ENCODE results near the gene SNRNP25. TPM values are rescaled to one million over a fixed set of nuclear protein-coding genes. Genes with fewer than 3 reads are reported as not detected.
A peak's percentile ranks its signal among the peaks of the same experiment; 100 is the strongest.
"Not testable (repeated sequence)": the region's sequence is repeated elsewhere in the genome, so short reads cannot be mapped to it uniquely, and the experiment has no call there.

The SNRNP25 gene
- total and polyA plus RNA-seq, 5 donors from 2014 or later = 9.4 to 29.1 (median 19.3) TPM

- no peak overlapping the region for H3K4me3 ChIP-seq (ENCODE audit: low read depth, low read length)
- no peak overlapping the region for H3K27ac ChIP-seq (ENCODE audit: insufficient read depth, low read length, poor library complexity, severe bottlenecking)
- Mint-ChIP-seq H3K4me1 (peaks cover 14 to 30% (median 22%) of the 10 kb centered on the region in 4 donors), H3K27ac (peak overlapping the region in 1 of 3 donors; percentile 9), H3K9me3 (no peaks in the 10 kb centered on the region), H3K27me3 (no peaks in the 10 kb centered on the region), H3K36me3 (peaks cover 42% of the 10 kb centered on the region), H3K4me3 (no peak overlapping the region)
- H3K9me3 ChIP-seq (ENCODE audit: control insufficient read depth in 2 of 2, low read length in 2 of 2) = no peaks in the 10 kb centered on the region
- DNase-seq (no peak), ATAC-seq (ENCODE audit: low read depth in 2 of 2) (no peak)
- H3K27me3 ChIP-seq (ENCODE audit: control insufficient read depth, insufficient read depth, low read length) = no peaks in the 10 kb centered on the region
- peaks cover 2% of the 10 kb centered on the region for H3K4me1 ChIP-seq (ENCODE audit: control insufficient read depth, insufficient read depth, low read length, poor library complexity, severe bottlenecking)
- H3K36me3 ChIP-seq (ENCODE audit: control insufficient read depth, insufficient read depth, low read length) = peaks cover 52% of the 10 kb centered on the region
These were observed 9.0 kb upstream of the SNRNP25 start for GRCh38 chr16:44655-45054.

- H3K36me3 ChIP-seq (ENCODE audit: control insufficient read depth, insufficient read depth, low read length) = peaks cover 58% of the 10 kb centered on the region
These were observed 8.2 kb upstream of the SNRNP25 start for GRCh38 chr16:45454-45853.

DNA sequence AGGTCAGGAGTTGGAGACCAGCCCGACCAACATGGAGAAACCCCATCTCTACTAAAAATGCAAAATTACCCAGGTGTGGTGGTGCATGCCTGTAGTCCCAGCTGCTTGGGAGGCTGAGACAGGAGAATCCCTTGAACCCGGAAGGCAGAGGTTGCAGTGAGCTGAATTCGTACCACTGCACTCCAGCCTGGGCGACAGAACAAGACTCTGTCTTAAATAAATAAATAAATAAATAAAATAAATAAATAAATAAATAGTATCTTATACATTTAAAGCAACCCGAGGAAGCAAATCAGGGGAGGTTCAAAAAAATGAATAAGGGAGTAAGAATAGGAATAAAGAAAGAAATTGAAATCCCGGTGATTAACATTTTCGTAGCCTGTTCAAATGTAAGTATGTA lies 7.1 kb upstream of the SNRNP25 start:
- not testable (repeated sequence) for H3K9me3 Mint-ChIP-seq; H3K27me3 ChIP-seq (ENCODE audit: control insufficient read depth, insufficient read depth, low read length); H3K27ac ChIP-seq (ENCODE audit: insufficient read depth, low read length, poor library complexity, severe bottlenecking); ATAC-seq (ENCODE audit: low read depth in 2 of 2); H3K27me3 Mint-ChIP-seq; H3K4me3 Mint-ChIP-seq; H3K4me1 ChIP-seq (ENCODE audit: control insufficient read depth, insufficient read depth, low read length, poor library complexity, severe bottlenecking); H3K9me3 ChIP-seq (ENCODE audit: control insufficient read depth in 2 of 2, low read length in 2 of 2); H3K4me3 ChIP-seq (ENCODE audit: low read depth, low read length); H3K27ac Mint-ChIP-seq; DNase-seq
- peaks cover 56% of the 10 kb centered on the region for H3K36me3 Mint-ChIP-seq
- H3K36me3 ChIP-seq (ENCODE audit: control insufficient read depth, insufficient read depth, low read length) = peaks cover 63% of the 10 kb centered on the region
- H3K4me1 Mint-ChIP-seq = peaks cover 21 to 40% (median 33%) of the 10 kb centered on the region in 4 donors

More at GRCh38 chr16:45454-45853, 8.2 kb upstream of the SNRNP25 start:
- Histone ChIP-seq H3K9me3 (ENCODE audit: control insufficient read depth in 2 of 2, low read length in 2 of 2) (no peaks in the 10 kb centered on the region), H3K27ac (ENCODE audit: insufficient read depth, low read length, poor library complexity, severe bottlenecking) (no peak overlapping the region), H3K27me3 (ENCODE audit: control insufficient read depth, insufficient read depth, low read length) (no peaks in the 10 kb centered on the region), H3K4me1 (ENCODE audit: control insufficient read depth, insufficient read depth, low read length, poor library complexity, severe bottlenecking) (no peaks in the 10 kb centered on the region), H3K4me3 (ENCODE audit: low read depth, low read length) (no peak overlapping the region)
- H3K36me3 Mint-ChIP-seq = peaks cover 46% of the 10 kb centered on the region
- DNase-seq = no peak
- no peaks in the 10 kb centered on the region for H3K27me3 Mint-ChIP-seq
- no peak for ATAC-seq (ENCODE audit: low read depth in 2 of 2)
- no peak overlapping the region for H3K4me3 Mint-ChIP-seq
- no peak overlapping the region for H3K27ac Mint-ChIP-seq
- no peaks in the 10 kb centered on the region for H3K9me3 Mint-ChIP-seq
- peaks cover 14 to 30% (median 24%) of the 10 kb centered on the region in 4 donors for H3K4me1 Mint-ChIP-seq

- H3K4me1 Mint-ChIP-seq = peaks cover 16 to 41% (median 28%) of the 10 kb centered on the region in 4 donors
- no peaks in the 10 kb centered on the region for H3K9me3 Mint-ChIP-seq
- DNase-seq (no peak), ATAC-seq (ENCODE audit: low read depth in 2 of 2) (no peak)
- Histone ChIP-seq H3K4me1 (ENCODE audit: control insufficient read depth, insufficient read depth, low read length, poor library complexity, severe bottlenecking) (peaks cover 13% of the 10 kb centered on the region), H3K9me3 (ENCODE audit: control insufficient read depth in 2 of 2, low read length in 2 of 2) (no peaks in the 10 kb centered on the region), H3K36me3 (ENCODE audit: control insufficient read depth, insufficient read depth, low read length) (peaks cover 59% of the 10 kb centered on the region), H3K27ac (ENCODE audit: insufficient read depth, low read length, poor library complexity, severe bottlenecking) (no peak overlapping the region), H3K27me3 (ENCODE audit: control insufficient read depth, insufficient read depth, low read length) (no peaks in the 10 kb centered on the region), H3K4me3 (ENCODE audit: low read depth, low read length) (no peak overlapping the region)
- H3K4me3 Mint-ChIP-seq = no peak overlapping the region
- peak overlapping the region in 1 of 3 donors; percentile 61 for H3K27ac Mint-ChIP-seq
- no peaks in the 10 kb centered on the region for H3K27me3 Mint-ChIP-seq
- H3K36me3 Mint-ChIP-seq = peaks cover 50% of the 10 kb centered on the region
These were observed 6.4 kb upstream of the SNRNP25 start for GRCh38 chr16:47234-47633.

- no peaks in the 10 kb centered on the region for H3K27me3 Mint-ChIP-seq
- Histone ChIP-seq H3K4me3 (ENCODE audit: low read depth, low read length) (peak overlapping the region; percentile 41), H3K27ac (ENCODE audit: insufficient read depth, low read length, poor library complexity, severe bottlenecking) (no peak overlapping the region), H3K36me3 (ENCODE audit: control insufficient read depth, insufficient read depth, low read length) (peaks cover 32% of the 10 kb centered on the region), H3K4me1 (ENCODE audit: control insufficient read depth, insufficient read depth, low read length, poor library complexity, severe bottlenecking) (peaks cover 27% of the 10 kb centered on the region), H3K27me3 (ENCODE audit: control insufficient read depth, insufficient read depth, low read length) (no peaks in the 10 kb centered on the region), H3K9me3 (ENCODE audit: control insufficient read depth in 2 of 2, low read length in 2 of 2) (no peaks in the 10 kb centered on the region)
- peaks cover 24% of the 10 kb centered on the region for H3K36me3 Mint-ChIP-seq
- peaks cover 12 to 48% (median 28%) of the 10 kb centered on the region in 4 donors for H3K4me1 Mint-ChIP-seq
- DNase-seq = no peak
- no peaks in the 10 kb centered on the region for H3K9me3 Mint-ChIP-seq
- ATAC-seq (ENCODE audit: low read depth in 2 of 2) = no peak
- peak overlapping the region in 1 of 3 donors; percentile 20 for H3K27ac Mint-ChIP-seq
- peak overlapping the region; percentile 66 to 95 (median 80) for H3K4me3 Mint-ChIP-seq
These were observed 2.6 kb upstream of the SNRNP25 start for GRCh38 chr16:50769-51591.

- H3K36me3 ChIP-seq (ENCODE audit: control insufficient read depth, insufficient read depth, low read length) = peaks cover 19% of the 10 kb centered on the region
- Mint-ChIP-seq H3K4me3 (peak overlapping the region; percentile 95 to 99 (median 99)), H3K36me3 (peaks cover 18% of the 10 kb centered on the region), H3K4me1 (peaks cover 12 to 39% (median 24%) of the 10 kb centered on the region in 4 donors), H3K27me3 (no peaks in the 10 kb centered on the region), H3K27ac (peak overlapping the region in 2 of 3 donors; percentile 92 to 96), H3K9me3 (no peaks in the 10 kb centered on the region)
- DNase-seq (no peak), ATAC-seq (ENCODE audit: low read depth in 2 of 2) (no peak)
- no peaks in the 10 kb centered on the region for H3K27me3 ChIP-seq (ENCODE audit: control insufficient read depth, insufficient read depth, low read length)
- peak overlapping the region; percentile 61 for H3K4me3 ChIP-seq (ENCODE audit: low read depth, low read length)
- H3K9me3 ChIP-seq (ENCODE audit: control insufficient read depth in 2 of 2, low read length in 2 of 2) = no peaks in the 10 kb centered on the region
- H3K27ac ChIP-seq (ENCODE audit: insufficient read depth, low read length, poor library complexity, severe bottlenecking) = peak overlapping the region; percentile 57
- H3K4me1 ChIP-seq (ENCODE audit: control insufficient read depth, insufficient read depth, low read length, poor library complexity, severe bottlenecking) = peaks cover 27% of the 10 kb centered on the region
These were observed 581 bp downstream of the SNRNP25 start for GRCh38 chr16:54237-54581.

- no peaks in the 10 kb centered on the region for H3K27me3 Mint-ChIP-seq
- Histone ChIP-seq H3K4me3 (ENCODE audit: low read depth, low read length) (no peak overlapping the region), H3K27ac (ENCODE audit: insufficient read depth, low read length, poor library complexity, severe bottlenecking) (no peak overlapping the region), H3K9me3 (ENCODE audit: control insufficient read depth in 2 of 2, low read length in 2 of 2) (no peaks in the 10 kb centered on the region), H3K27me3 (ENCODE audit: control insufficient read depth, insufficient read depth, low read length) (no peaks in the 10 kb centered on the region), H3K4me1 (ENCODE audit: control insufficient read depth, insufficient read depth, low read length, poor library complexity, severe bottlenecking) (peaks cover 27% of the 10 kb centered on the region), H3K36me3 (ENCODE audit: control insufficient read depth, insufficient read depth, low read length) (peaks cover 9% of the 10 kb centered on the region)
- no peak for DNase-seq
- H3K27ac Mint-ChIP-seq = no peak overlapping the region
- no peaks in the 10 kb centered on the region for H3K9me3 Mint-ChIP-seq
- no peak for ATAC-seq (ENCODE audit: low read depth in 2 of 2)
- peaks cover 13% of the 10 kb centered on the region for H3K36me3 Mint-ChIP-seq
- H3K4me3 Mint-ChIP-seq = peak overlapping the region; percentile 22 to 90 (median 66)
- H3K4me1 Mint-ChIP-seq = peaks cover 12 to 32% (median 21%) of the 10 kb centered on the region in 4 donors
These were observed 2.0 kb downstream of the SNRNP25 start for GRCh38 chr16:55571-56136.

Data from CD4-positive, CD25-positive, alpha-beta regulatory T cell (primary cell).